Spleen (tissue), 11 donors: Measurements from ENCODE around the gene HLA-DPB1. TPM values are rescaled to one million over a fixed set of nuclear protein-coding genes. Genes with fewer than 3 reads are reported as not detected.
A peak's percentile ranks its signal among the peaks of the same experiment; 100 is the strongest.

ENCODE experiments used
- DNase-seq: peaks from one replicate; pipeline ENCODE4 v3.0.0-alpha.2; 2020
- H3K27ac ChIP-seq, 8 donors: fragments of 200-600 bp; sonication (generic) in 7 of 8; 1 replicate in 4 of 8; 2 replicates in 4 of 8; pipeline versions ENCODE4 v1.5.0 to v1.8.0; 2016 to 2021; ENCODE audit warnings: inconsistent platforms in 4 of 8, mild to moderate bottlenecking in 4 of 8, moderate library complexity in 1 of 8
- H3K27me3 ChIP-seq, 7 donors: fragments of 200-600 bp; sonication (generic) in 6 of 7; replicated peaks in 1 of 7; 1 replicate in 4 of 7; 2 replicates in 3 of 7; pipeline versions ENCODE4 v1.5.0 to v1.8.0; 2016 to 2021; ENCODE audit warnings: inconsistent platforms in 3 of 7, mild to moderate bottlenecking in 1 of 7
- H3K36me3 ChIP-seq, 6 donors: fragments of 200-600 bp; sonication (generic) in 5 of 6; 1 replicate in 4 of 6; 2 replicates in 2 of 6; pipeline versions ENCODE4 v1.5.0 to v1.8.0; 2016 to 2021; ENCODE audit warnings: inconsistent platforms in 2 of 6
- H3K4me1 ChIP-seq, 6 donors: fragments of 200-600 bp; sonication (generic) in 5 of 6; 1 replicate in 3 of 6; 2 replicates in 3 of 6; pipeline versions ENCODE4 v1.5.0 to v1.8.0; 2016 to 2021; ENCODE audit warnings: inconsistent platforms in 3 of 6
- H3K4me3 ChIP-seq, 8 donors: fragments of 200-600 bp; sonication (generic) in 7 of 8; 1 replicate in 4 of 8; 2 replicates in 4 of 8; pipeline versions ENCODE4 v1.5.0 to v1.8.0; 2016 to 2021; ENCODE audit warnings: inconsistent platforms in 4 of 8, mild to moderate bottlenecking in 4 of 8, moderate library complexity in 2 of 8
- H3K9me3 ChIP-seq, 8 donors: fragments of 200-600 bp; sonication (generic) in 7 of 8; 1 replicate in 4 of 8; 2 replicates in 4 of 8; pipeline versions ENCODE4 v1.5.0 to v1.8.0; 2016 to 2021; ENCODE audit warnings: inconsistent platforms in 4 of 8
- CTCF ChIP-seq, 11 experiments: fragments of 200-600 bp in 7 of 11; fragments of 450-650 bp in 4 of 11; sonication (generic) in 4 of 11; IDR thresholded peaks in 8 of 11; conservative IDR thresholded peaks in 3 of 11; 1 replicate in 7 of 11; 2 replicates in 4 of 11; pipeline versions ENCODE4 v1.4.0 to v1.8.0; 2016 to 2021; ENCODE audit warnings: antibody characterized with exemption in 11 of 11, inconsistent platforms in 4 of 11, mild to moderate bottlenecking in 1 of 11
- POLR2A ChIP-seq, 3 donors: fragments of 450-650 bp; IDR thresholded peaks; one replicate each; pipeline ENCODE4 v1.5.1; 2017; ENCODE audit warnings: antibody characterized with exemption in 3 of 3, mild to moderate bottlenecking in 1 of 3
- POLR2AphosphoS5 ChIP-seq, 3 donors: sonication (generic); formaldehyde crosslinking; IDR thresholded peaks; one replicate each; pipeline ENCODE4 v1.5.1; 2017; ENCODE audit warnings: antibody characterized with exemption in 3 of 3
- WGBS, 5 donors: extraction: QIAGEN DNeasy Blood & Tissue Kit in 3 of 5; methylation state at CpG; one replicate each; pipeline versions ENCODE4 v1.1.5 to v1.1.7; 2013 to 2018; 5-methylcytosine and 5-hydroxymethylcytosine counted together
- intact Hi-C: fragments of 100-400 bp; cut with DNase I; formaldehyde crosslinking; loops from one replicate; pipeline ENCODE4 v1.15.0; 2023; ENCODE audit warnings: low total_unique reads
- polyA plus RNA-seq, 3 donors: library from polyadenylated mRNA; stranded (reverse); fragments of 200-250 nt; gene quantifications; one replicate each; pipeline ENCODE4 v1.2.1, GENCODE V29; 2013
- total RNA-seq, 7 donors: library from RNA; depleted of rRNA in 3 of 7; stranded (reverse); fragments of >200 nt in 3 of 7; fragmentation: NEBNext Ultra II Directional in 4 of 7; extraction: Animal tissue kit (Norgen Biotek cat#: 25700) in 4 of 7; gene quantifications; one replicate each; pipeline versions ENCODE4 v1.1.0 to v1.2.1, GENCODE V29; 2016 to 2021
- donor health status: healthy with polysubstance abuse.
- donor health status: DM: no; HTN: no; CAD: no; lungs with moderate emphysema.
- donor health status: DM: no; HTN: no; CAD: no.
- donor health status: Bipolar disorder and iron deficiency.
- donor health status: healthy.
- donor health status: DM: no; HTN: no; CAD: no.
- donor health status: DM: yes; HTN: yes; CAD: no.

Gene HLA-DPB1
- total and polyA plus RNA-seq, 10 donors, result 209 to 817 (median 521) TPM

- no peaks in the 10 kb centered on the region for H3K36me3 ChIP-seq
- no peak overlapping the region for H3K27ac ChIP-seq
- no peaks in the 10 kb centered on the region for H3K27me3 ChIP-seq
- no peaks in the 10 kb centered on the region for H3K4me1 ChIP-seq
- peaks cover 0 to 19% (median 15%) of the 10 kb centered on the region in 8 donors for H3K9me3 ChIP-seq
- intact Hi-C loops, result no loop called here
- no peak overlapping the region for H3K4me3 ChIP-seq
- peak; percentile 90 for DNase-seq
- TF ChIP-seq CTCF (IDR thresholded peaks at IDR 0.05 in 8 of 11, conservative IDR thresholded peaks at IDR 0.05 in 3 of 11), result peak; percentile 27 to 78 (median 57)
- TF ChIP-seq POLR2AphosphoS5 (IDR thresholded peaks at IDR 0.05), result no peak
- 40 to 71% (median 51%) methylated on average over 5 of the region's 5 CpGs for WGBS, 5 donors
Measured at GRCh38 chr6:33126101-33126714, 50.4 kb downstream of the HLA-DPB1 start.

GRCh38 chr6:33128318-33128717 lies 52.5 kb downstream of the HLA-DPB1 start:
- Histone ChIP-seq H3K27ac (no peak overlapping the region), H3K36me3 (no peaks in the 10 kb centered on the region), H3K4me3 (no peak overlapping the region), H3K27me3 (no peaks in the 10 kb centered on the region), H3K9me3 (peaks cover 0 to 15% (median 13%) of the 10 kb centered on the region in 8 donors), H3K4me1 (no peaks in the 10 kb centered on the region)
- intact Hi-C loops, result no loop called here
- TF ChIP-seq POLR2A (IDR thresholded peaks at IDR 0.05) (no peak), CTCF (IDR thresholded peaks at IDR 0.05 in 8 of 11, conservative IDR thresholded peaks at IDR 0.05 in 3 of 11) (no peak), POLR2AphosphoS5 (IDR thresholded peaks at IDR 0.05) (no peak)
- WGBS, 5 donors, result 12 to 76% (median 57%) methylated on average over 3 of the region's 3 CpGs
- no peak for DNase-seq

GRCh38 chr6:33132081-33132524 lies 56.3 kb downstream of the HLA-DPB1 start:
- H3K36me3 ChIP-seq, result no peaks in the 10 kb centered on the region
- WGBS, 5 donors, result 47 to 70% (median 54%) methylated on average over 8 of the region's 8 CpGs
- no peaks in the 10 kb centered on the region for H3K9me3 ChIP-seq
- H3K4me1 ChIP-seq, result no peaks in the 10 kb centered on the region
- no peak for DNase-seq
- no peaks in the 10 kb centered on the region for H3K27me3 ChIP-seq
- TF ChIP-seq POLR2AphosphoS5 (IDR thresholded peaks at IDR 0.05), result no peak
- no peak for TF ChIP-seq POLR2A (IDR thresholded peaks at IDR 0.05)
- no peak overlapping the region for H3K4me3 ChIP-seq
- intact Hi-C loops, result no loop called here
- no peak overlapping the region for H3K27ac ChIP-seq

- Histone ChIP-seq H3K9me3 (no peaks in the 10 kb centered on the region), H3K27ac (no peak overlapping the region), H3K27me3 (peaks cover 0 to 5% (median 0%) of the 10 kb centered on the region in 7 donors), H3K4me1 (no peaks in the 10 kb centered on the region), H3K36me3 (no peaks in the 10 kb centered on the region), H3K4me3 (no peak overlapping the region)
- DNase-seq, result no peak
- TF ChIP-seq CTCF (IDR thresholded peaks at IDR 0.05 in 8 of 11, conservative IDR thresholded peaks at IDR 0.05 in 3 of 11) (no peak), POLR2AphosphoS5 (IDR thresholded peaks at IDR 0.05) (no peak)
- intact Hi-C loops, result no loop called here
- 40 to 69% (median 67%) methylated on average over 4 of the region's 4 CpGs for WGBS, 5 donors
Measured at GRCh38 chr6:33136310-33136900, 60.6 kb downstream of the HLA-DPB1 start.

Other genes starting within 250 kb of the HLA-DPB1 start
- 100 to 1,000 TPM in 1 of 7 donors, 10 to 100 TPM in 6; 33.0 to 106 (median 77.9) TPM for gene TAP2, start 237.3 kb upstream of the HLA-DPB1 start, total RNA-seq
- 10 to 100 TPM; 26.4 to 40.9 (median 34.0) TPM for gene TAP2, start 237.3 kb upstream of the HLA-DPB1 start, polyA plus RNA-seq
- 100 to 1,000 TPM; 109 to 156 (median 147) TPM for gene PSMB8, start 231.9 kb upstream of the HLA-DPB1 start, total RNA-seq
- gene PSMB8, start 231.9 kb upstream of the HLA-DPB1 start, polyA plus RNA-seq, result 100 to 1,000 TPM; 248 to 288 (median 279) TPM
- 100 to 1,000 TPM; 108 to 172 (median 147) TPM for gene TAP1, start 222.3 kb upstream of the HLA-DPB1 start, total RNA-seq
- 100 to 1,000 TPM in 2 of 3 donors, 10 to 100 TPM in 1; 98.5 to 154 (median 133) TPM for gene TAP1, start 222.3 kb upstream of the HLA-DPB1 start, polyA plus RNA-seq
- 100 to 1,000 TPM; 141 to 206 (median 169) TPM for gene PSMB9, start 221.8 kb upstream of the HLA-DPB1 start, total RNA-seq
- gene PSMB9, start 221.8 kb upstream of the HLA-DPB1 start, polyA plus RNA-seq, result 100 to 1,000 TPM; 172 to 328 (median 204) TPM
- gene HLA-DMB, start 135.0 kb upstream of the HLA-DPB1 start, total RNA-seq, result 100 to 1,000 TPM; 124 to 178 (median 144) TPM
- gene HLA-DMB, start 135.0 kb upstream of the HLA-DPB1 start, polyA plus RNA-seq, result 100 to 1,000 TPM; 158 to 226 (median 209) TPM
- gene HLA-DMA, start 122.9 kb upstream of the HLA-DPB1 start, total RNA-seq, result 100 to 1,000 TPM; 141 to 218 (median 173) TPM
- 100 to 1,000 TPM; 235 to 423 (median 270) TPM for gene HLA-DMA, start 122.9 kb upstream of the HLA-DPB1 start, polyA plus RNA-seq
- gene BRD2, start 107.4 kb upstream of the HLA-DPB1 start, total RNA-seq, result 100 to 1,000 TPM; 169 to 277 (median 234) TPM
- 100 to 1,000 TPM in 2 of 3 donors, 10 to 100 TPM in 1; 80.5 to 127 (median 103) TPM for gene BRD2, start 107.4 kb upstream of the HLA-DPB1 start, polyA plus RNA-seq
- 10 to 100 TPM; 30.8 to 89.5 (median 68.6) TPM for gene HLA-DOA, start 66.4 kb upstream of the HLA-DPB1 start, total RNA-seq
- gene HLA-DOA, start 66.4 kb upstream of the HLA-DPB1 start, polyA plus RNA-seq, result 10 to 100 TPM; 36.9 to 48.7 (median 40.0) TPM
- 100 to 1,000 TPM; 253 to 621 (median 517) TPM for gene HLA-DPA1, start 2.3 kb upstream of the HLA-DPB1 start, total RNA-seq
- gene HLA-DPA1, start 2.3 kb upstream of the HLA-DPB1 start, polyA plus RNA-seq, result 100 to 1,000 TPM; 346 to 466 (median 352) TPM
- 1 to 10 TPM in 6 of 7 donors, under 1 TPM in 1; 0.79 to 2.4 (median 1.3) TPM for gene COL11A2, start 116.5 kb downstream of the HLA-DPB1 start, total RNA-seq
- gene COL11A2, start 116.5 kb downstream of the HLA-DPB1 start, polyA plus RNA-seq, result 1 to 10 TPM in 2 of 3 donors, under 1 TPM in 1; 0.68 to 2.2 (median 1.8) TPM
- gene RXRB, start 124.7 kb downstream of the HLA-DPB1 start, total RNA-seq, result 10 to 100 TPM; 30.9 to 66.8 (median 54.2) TPM
- 10 to 100 TPM; 29.1 to 72.4 (median 53.0) TPM for gene RXRB, start 124.7 kb downstream of the HLA-DPB1 start, polyA plus RNA-seq
- 10 to 100 TPM; 42.8 to 58.7 (median 48.8) TPM for gene SLC39A7, start 124.9 kb downstream of the HLA-DPB1 start, total RNA-seq
- gene SLC39A7, start 124.9 kb downstream of the HLA-DPB1 start, polyA plus RNA-seq, result 10 to 100 TPM; 28.8 to 42.3 (median 33.8) TPM
- 10 to 100 TPM in 5 of 7 donors, 1 to 10 TPM in 2; 8.7 to 20.1 (median 14.9) TPM for gene HSD17B8, start 128.7 kb downstream of the HLA-DPB1 start, total RNA-seq
- 10 to 100 TPM; 15.8 to 24.1 (median 16.5) TPM for gene HSD17B8, start 128.7 kb downstream of the HLA-DPB1 start, polyA plus RNA-seq
- 10 to 100 TPM; 13.4 to 37.8 (median 29.6) TPM for gene RING1, start 132.5 kb downstream of the HLA-DPB1 start, total RNA-seq
- gene RING1, start 132.5 kb downstream of the HLA-DPB1 start, polyA plus RNA-seq, result 10 to 100 TPM; 29.2 to 42.3 (median 32.5) TPM
- 10 to 100 TPM; 51.0 to 87.7 (median 59.1) TPM for gene VPS52, start 195.9 kb downstream of the HLA-DPB1 start, total RNA-seq
- gene VPS52, start 195.9 kb downstream of the HLA-DPB1 start, polyA plus RNA-seq, result 10 to 100 TPM; 31.7 to 51.0 (median 48.5) TPM
- 1,000 to 10,000 TPM; 1,471 to 2,906 (median 2,449) TPM for gene RPS18, start 196.1 kb downstream of the HLA-DPB1 start, total RNA-seq
- gene RPS18, start 196.1 kb downstream of the HLA-DPB1 start, polyA plus RNA-seq, result over 10,000 TPM in 2 of 3 donors, 1,000 to 10,000 TPM in 1; 8,573 to 17,605 (median 14,270) TPM
- 10 to 100 TPM; 17.6 to 31.6 (median 27.1) TPM for gene B3GALT4, start 201.1 kb downstream of the HLA-DPB1 start, total RNA-seq
- 10 to 100 TPM; 11.5 to 17.7 (median 13.5) TPM for gene B3GALT4, start 201.1 kb downstream of the HLA-DPB1 start, polyA plus RNA-seq
- 10 to 100 TPM; 30.5 to 53.1 (median 43.6) TPM for gene WDR46, start 213.2 kb downstream of the HLA-DPB1 start, total RNA-seq
- 100 to 1,000 TPM in 1 of 3 donors, 10 to 100 TPM in 2; 52.6 to 101 (median 96.1) TPM for gene WDR46, start 213.2 kb downstream of the HLA-DPB1 start, polyA plus RNA-seq
- gene PFDN6, start 213.6 kb downstream of the HLA-DPB1 start, total RNA-seq, result 10 to 100 TPM; 11.3 to 35.7 (median 26.5) TPM
- 100 to 1,000 TPM; 150 to 169 (median 158) TPM for gene PFDN6, start 213.6 kb downstream of the HLA-DPB1 start, polyA plus RNA-seq
- gene RGL2, start 223.0 kb downstream of the HLA-DPB1 start, total RNA-seq, result 100 to 1,000 TPM; 123 to 212 (median 146) TPM
- gene RGL2, start 223.0 kb downstream of the HLA-DPB1 start, polyA plus RNA-seq, result 100 to 1,000 TPM in 2 of 3 donors, 10 to 100 TPM in 1; 73.3 to 180 (median 133) TPM
- gene TAPBP, start 238.1 kb downstream of the HLA-DPB1 start, total RNA-seq, result 100 to 1,000 TPM; 238 to 292 (median 285) TPM
- 100 to 1,000 TPM in 1 of 3 donors, 10 to 100 TPM in 2; 42.6 to 101 (median 81.6) TPM for gene TAPBP, start 238.1 kb downstream of the HLA-DPB1 start, polyA plus RNA-seq
- gene ZBTB22, start 241.8 kb downstream of the HLA-DPB1 start, total RNA-seq, result 10 to 100 TPM; 16.1 to 27.2 (median 20.1) TPM
- 10 to 100 TPM; 10.8 to 19.8 (median 15.4) TPM for gene ZBTB22, start 241.8 kb downstream of the HLA-DPB1 start, polyA plus RNA-seq
- gene DAXX, start 247.0 kb downstream of the HLA-DPB1 start, total RNA-seq, result 10 to 100 TPM; 47.6 to 76.3 (median 67.9) TPM
- gene DAXX, start 247.0 kb downstream of the HLA-DPB1 start, polyA plus RNA-seq, result 10 to 100 TPM; 47.8 to 59.3 (median 54.0) TPM